ENCODE results near the gene SLC29A3. TPM values are rescaled to one million over a fixed set of nuclear protein-coding genes. Genes with fewer than 3 reads are reported as not detected.

Gene SLC29A3
- total RNA-seq, 1 donor from 2014 or later = 2.5 TPM

DNA sequence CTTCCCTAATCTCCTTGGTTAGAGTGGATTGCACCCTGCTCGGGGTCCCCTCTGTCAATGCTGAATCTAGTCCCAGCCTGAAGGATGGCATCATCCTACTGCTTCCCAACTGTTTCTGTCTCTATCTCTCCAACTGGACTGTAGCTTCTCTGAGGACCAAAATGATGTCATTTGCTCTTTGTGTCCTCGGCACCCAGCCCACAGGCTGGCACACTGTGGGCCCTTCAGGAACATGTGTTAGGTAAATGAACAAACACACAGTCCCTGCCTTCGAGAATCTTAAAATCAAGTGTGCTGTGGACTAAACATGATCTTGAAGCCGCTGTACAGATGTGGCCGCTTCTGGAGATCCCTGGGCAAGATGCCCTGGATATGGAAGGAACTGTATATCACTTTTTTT is 72.6 kb downstream of the SLC29A3 start:
- TF ChIP-seq EZH2 (IDR thresholded peaks at IDR 0.05) (no peak), EZH2phosphoT487 (IDR thresholded peaks at IDR 0.05) (no peak)
- TF ChIP-seq, protein P1, sequence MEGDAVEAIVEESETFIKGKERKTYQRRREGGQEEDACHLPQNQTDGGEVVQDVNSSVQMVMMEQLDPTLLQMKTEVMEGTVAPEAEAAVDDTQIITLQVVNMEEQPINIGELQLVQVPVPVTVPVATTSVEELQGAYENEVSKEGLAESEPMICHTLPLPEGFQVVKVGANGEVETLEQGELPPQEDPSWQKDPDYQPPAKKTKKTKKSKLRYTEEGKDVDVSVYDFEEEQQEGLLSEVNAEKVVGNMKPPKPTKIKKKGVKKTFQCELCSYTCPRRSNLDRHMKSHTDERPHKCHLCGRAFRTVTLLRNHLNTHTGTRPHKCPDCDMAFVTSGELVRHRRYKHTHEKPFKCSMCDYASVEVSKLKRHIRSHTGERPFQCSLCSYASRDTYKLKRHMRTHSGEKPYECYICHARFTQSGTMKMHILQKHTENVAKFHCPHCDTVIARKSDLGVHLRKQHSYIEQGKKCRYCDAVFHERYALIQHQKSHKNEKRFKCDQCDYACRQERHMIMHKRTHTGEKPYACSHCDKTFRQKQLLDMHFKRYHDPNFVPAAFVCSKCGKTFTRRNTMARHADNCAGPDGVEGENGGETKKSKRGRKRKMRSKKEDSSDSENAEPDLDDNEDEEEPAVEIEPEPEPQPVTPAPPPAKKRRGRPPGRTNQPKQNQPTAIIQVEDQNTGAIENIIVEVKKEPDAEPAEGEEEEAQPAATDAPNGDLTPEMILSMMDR (IDR thresholded peaks at IDR 0.05) = no peak
- H3K27ac ChIP-seq = no peak overlapping the region
- H3K27ac Mint-ChIP-seq = no peak overlapping the region
- no peak overlapping the region for H3K4me2 ChIP-seq
- H3K4me3 Mint-ChIP-seq = no peak overlapping the region
- peaks cover 36% of the 10 kb centered on the region for H3K27me3 ChIP-seq
- H3K9me3 Mint-ChIP-seq = no peaks in the 10 kb centered on the region
- no peaks in the 10 kb centered on the region for H3K36me3 ChIP-seq
- H3K27me3 Mint-ChIP-seq (ENCODE audit: insufficient read depth, low read depth) = peaks cover 20% of the 10 kb centered on the region
- H3K79me2 ChIP-seq (ENCODE audit: low read depth) = no peaks in the 10 kb centered on the region
- peaks cover 6% of the 10 kb centered on the region for H3K4me1 ChIP-seq
- no peaks in the 10 kb centered on the region for H3K9me3 ChIP-seq (ENCODE audit: low read depth)
- H3K9ac ChIP-seq = no peak overlapping the region
- H3K4me1 Mint-ChIP-seq = peaks cover 12% of the 10 kb centered on the region
- H2AFZ ChIP-seq (replicated peaks) = no peak overlapping the region
- H3K36me3 Mint-ChIP-seq = no peaks in the 10 kb centered on the region
- no peak overlapping the region for H3K4me3 ChIP-seq
- DNase-seq (ENCODE audit: low spot score) = no peak
- H4K20me1 ChIP-seq (ENCODE audit: low read depth) = no peaks in the 10 kb centered on the region
- H3F3A ChIP-seq (ENCODE audit: low read depth) = peaks cover 8% of the 10 kb centered on the region

- no peak overlapping the region for H3K4me3 Mint-ChIP-seq
- Histone ChIP-seq H3K4me1 (peaks cover 8% of the 10 kb centered on the region), H3K27me3 (peaks cover 42% of the 10 kb centered on the region), H3K36me3 (no peaks in the 10 kb centered on the region), H3K27ac (no peak overlapping the region), H3K9ac (no peak overlapping the region), H3K4me3 (no peak overlapping the region), H3K9me3 (ENCODE audit: low read depth) (no peaks in the 10 kb centered on the region), H3K4me2 (no peak overlapping the region), H4K20me1 (ENCODE audit: low read depth) (peaks cover under 1% of the 10 kb centered on the region), H2AFZ (replicated peaks) (no peak overlapping the region), H3K79me2 (ENCODE audit: low read depth) (no peaks in the 10 kb centered on the region), H3F3A (ENCODE audit: low read depth) (peaks cover 8% of the 10 kb centered on the region)
- TF ChIP-seq EZH2 (IDR thresholded peaks at IDR 0.05) = no peak
- TF ChIP-seq, protein P1 (IDR thresholded peaks at IDR 0.05) = no peak
- TF ChIP-seq EZH2phosphoT487 (IDR thresholded peaks at IDR 0.05) = no peak
- H3K9me3 Mint-ChIP-seq = no peaks in the 10 kb centered on the region
- H3K27ac Mint-ChIP-seq = no peak overlapping the region
- DNase-seq (ENCODE audit: low spot score) = no peak
- peaks cover 20% of the 10 kb centered on the region for H3K27me3 Mint-ChIP-seq (ENCODE audit: insufficient read depth, low read depth)
- no peaks in the 10 kb centered on the region for H3K36me3 Mint-ChIP-seq
- H3K4me1 Mint-ChIP-seq = peaks cover 12% of the 10 kb centered on the region
These were observed 73.2 kb downstream of the SLC29A3 start for GRCh38 chr10:71392292-71392691.

DNA sequence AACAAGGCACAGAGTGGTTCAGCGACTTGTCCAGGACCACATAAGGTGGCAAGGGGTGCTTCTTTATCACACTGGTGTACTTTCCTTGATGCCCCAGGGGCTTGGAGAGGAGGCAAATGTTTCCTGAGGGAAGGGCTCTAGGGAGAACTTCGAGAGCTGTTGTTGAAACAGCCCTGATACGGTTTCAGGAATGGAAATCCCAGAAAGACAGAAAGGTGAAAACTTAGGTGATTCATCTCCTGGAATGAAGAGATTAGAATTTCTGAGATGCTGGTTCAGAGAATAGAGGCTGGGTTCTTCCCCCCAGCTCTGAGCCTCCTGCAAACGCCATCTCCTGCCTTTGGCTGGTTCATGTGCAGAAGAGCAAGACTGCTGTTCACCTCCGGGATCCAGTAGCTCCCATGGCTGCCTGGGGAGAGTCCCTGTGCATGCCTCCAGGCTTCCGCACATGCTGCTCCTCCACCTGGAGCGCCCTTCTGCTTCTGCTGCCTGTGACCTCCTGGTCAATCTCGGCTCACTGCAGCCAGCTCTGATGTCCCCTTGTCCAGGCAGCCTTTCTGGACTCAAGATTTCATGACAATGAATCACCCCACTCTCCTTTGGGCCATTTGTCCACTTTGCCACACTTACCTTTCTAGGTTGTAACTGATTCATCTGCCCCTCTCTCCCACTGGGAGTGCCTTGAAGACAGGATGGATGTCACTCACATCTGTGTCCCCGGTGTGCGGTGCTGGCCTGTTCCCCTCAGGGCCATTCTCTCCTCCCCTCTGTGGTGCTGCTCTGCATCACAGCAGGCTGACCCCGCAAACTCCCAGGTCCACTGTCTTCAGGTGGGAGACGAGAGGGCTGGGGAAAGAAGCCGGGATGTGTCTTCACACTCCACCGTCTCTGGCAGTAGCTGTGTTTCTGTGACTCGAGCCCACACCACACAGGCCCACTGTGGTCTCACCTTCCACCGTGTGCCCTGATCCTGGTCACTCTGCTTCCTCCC is 74.0 kb downstream of the SLC29A3 start:
- Histone ChIP-seq H3K27ac (no peak overlapping the region), H2AFZ (replicated peaks) (no peak overlapping the region), H3K4me1 (peaks cover 16% of the 10 kb centered on the region), H3K4me3 (no peak overlapping the region), H3F3A (ENCODE audit: low read depth) (peaks cover 8% of the 10 kb centered on the region), H3K9ac (no peak overlapping the region), H3K27me3 (peaks cover 50% of the 10 kb centered on the region), H3K79me2 (ENCODE audit: low read depth) (no peaks in the 10 kb centered on the region), H3K36me3 (no peaks in the 10 kb centered on the region), H3K4me2 (no peak overlapping the region), H4K20me1 (ENCODE audit: low read depth) (peaks cover 7% of the 10 kb centered on the region), H3K9me3 (ENCODE audit: low read depth) (no peaks in the 10 kb centered on the region)
- Mint-ChIP-seq H3K27ac (no peak overlapping the region), H3K4me1 (peaks cover 13% of the 10 kb centered on the region), H3K36me3 (no peaks in the 10 kb centered on the region), H3K27me3 (ENCODE audit: insufficient read depth, low read depth) (peaks cover 24% of the 10 kb centered on the region), H3K9me3 (no peaks in the 10 kb centered on the region), H3K4me3 (no peak overlapping the region)
- TF ChIP-seq EZH2phosphoT487 (IDR thresholded peaks at IDR 0.05) = no peak
- TF ChIP-seq, protein P1 (IDR thresholded peaks at IDR 0.05) = no peak
- no peak for TF ChIP-seq EZH2 (IDR thresholded peaks at IDR 0.05)
- no peak for DNase-seq (ENCODE audit: low spot score)

All from neural progenitor cell (in vitro differentiated cells).